ENCODE results near the gene KDM3B.
"Not testable (repeated sequence)": the region's sequence is repeated elsewhere in the genome, so short reads cannot be mapped to it uniquely, and the experiment has no call there.

KDM3B gene

DNA sequence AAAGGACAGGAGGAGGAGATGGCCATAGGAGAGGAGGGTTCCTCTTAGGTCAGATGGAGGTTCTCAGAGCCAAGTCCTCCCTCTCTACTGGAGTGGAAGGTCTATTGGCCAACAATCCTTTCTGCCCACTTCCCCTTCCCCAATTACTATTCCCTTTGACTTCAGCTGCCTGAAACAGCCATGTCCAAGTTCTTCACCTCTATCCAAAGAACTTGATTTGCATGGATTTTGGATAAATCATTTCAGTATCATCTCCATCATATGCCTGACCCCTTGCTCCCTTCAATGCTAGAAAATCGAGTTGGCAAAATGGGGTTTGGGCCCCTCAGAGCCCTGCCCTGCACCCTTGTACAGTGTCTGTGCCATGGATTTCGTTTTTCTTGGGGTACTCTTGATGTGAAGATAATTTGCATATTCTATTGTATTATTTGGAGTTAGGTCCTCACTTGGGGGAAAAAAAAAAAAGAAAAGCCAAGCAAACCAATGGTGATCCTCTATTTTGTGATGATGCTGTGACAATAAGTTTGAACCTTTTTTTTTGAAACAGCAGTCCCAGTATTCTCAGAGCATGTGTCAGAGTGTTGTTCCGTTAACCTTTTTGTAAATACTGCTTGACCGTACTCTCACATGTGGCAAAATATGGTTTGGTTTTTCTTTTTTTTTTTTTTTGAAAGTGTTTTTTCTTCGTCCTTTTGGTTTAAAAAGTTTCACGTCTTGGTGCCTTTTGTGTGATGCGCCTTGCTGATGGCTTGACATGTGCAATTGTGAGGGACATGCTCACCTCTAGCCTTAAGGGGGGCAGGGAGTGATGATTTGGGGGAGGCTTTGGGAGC lies 115.9 kb downstream of the KDM3B start:
- peak; percentile 47 for DNase-seq (ENCODE audit: low read depth)

DNA sequence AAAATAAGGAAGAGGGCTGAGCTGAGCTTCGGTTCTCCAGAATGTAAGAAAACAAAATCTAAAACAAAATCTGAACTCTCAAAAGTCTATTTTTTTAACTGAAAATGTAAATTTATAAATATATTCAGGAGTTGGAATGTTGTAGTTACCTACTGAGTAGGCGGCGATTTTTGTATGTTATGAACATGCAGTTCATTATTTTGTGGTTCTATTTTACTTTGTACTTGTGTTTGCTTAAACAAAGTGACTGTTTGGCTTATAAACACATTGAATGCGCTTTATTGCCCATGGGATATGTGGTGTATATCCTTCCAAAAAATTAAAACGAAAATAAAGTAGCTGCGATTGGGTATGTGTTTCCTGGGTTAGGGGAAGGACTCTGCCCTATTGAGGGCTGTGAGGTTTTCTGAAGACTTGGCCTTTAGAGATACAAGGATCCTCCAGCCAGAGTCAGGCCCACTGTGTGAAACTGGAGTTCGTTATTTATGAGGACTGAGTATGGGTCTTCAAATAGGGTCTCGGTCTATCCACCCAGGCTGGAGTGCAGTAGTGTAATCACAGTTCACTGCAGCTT lies 116.6 kb downstream of the KDM3B start:
- peak; percentile 71 for DNase-seq (ENCODE audit: low read depth)

DNA sequence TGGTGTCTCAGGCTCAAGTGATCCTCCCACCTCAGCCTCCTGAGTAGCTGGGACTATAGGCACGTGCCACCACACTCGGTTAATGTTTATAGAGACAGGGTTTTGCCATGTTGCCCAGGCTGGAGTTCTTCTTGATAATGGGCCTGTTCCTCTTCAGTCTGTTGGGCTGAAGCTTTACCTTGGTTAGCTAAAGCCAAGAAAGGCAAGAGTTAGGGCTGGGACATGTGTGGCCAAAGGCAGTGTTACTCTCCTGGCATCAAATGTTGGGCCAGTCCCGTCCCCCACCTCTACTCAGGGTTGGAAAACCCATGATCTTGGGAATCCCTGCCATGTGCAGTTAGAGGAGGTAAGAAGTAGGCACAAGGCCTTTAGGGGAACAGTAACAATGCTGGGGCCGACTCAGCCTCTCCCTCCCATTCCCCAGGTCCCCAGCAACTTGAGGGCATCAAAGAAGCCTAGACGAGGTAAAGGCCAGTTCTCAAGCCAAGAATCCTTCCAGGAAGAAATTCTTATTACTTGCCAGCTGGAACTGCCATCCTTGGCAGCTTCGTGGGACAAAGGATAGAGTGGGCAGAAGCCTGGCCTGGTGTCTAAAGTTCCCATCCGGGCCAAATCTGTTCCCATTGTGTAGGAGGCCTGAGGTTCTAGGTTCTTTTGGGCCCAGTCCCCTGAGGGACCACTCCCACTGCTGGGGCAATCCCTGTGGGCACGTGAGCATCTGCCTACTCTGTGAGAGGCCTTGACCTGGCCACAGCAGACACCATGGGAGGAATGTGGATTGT lies 117.2 kb downstream of the KDM3B start:
- peak; percentile 78 for DNase-seq (ENCODE audit: low read depth)

DNA sequence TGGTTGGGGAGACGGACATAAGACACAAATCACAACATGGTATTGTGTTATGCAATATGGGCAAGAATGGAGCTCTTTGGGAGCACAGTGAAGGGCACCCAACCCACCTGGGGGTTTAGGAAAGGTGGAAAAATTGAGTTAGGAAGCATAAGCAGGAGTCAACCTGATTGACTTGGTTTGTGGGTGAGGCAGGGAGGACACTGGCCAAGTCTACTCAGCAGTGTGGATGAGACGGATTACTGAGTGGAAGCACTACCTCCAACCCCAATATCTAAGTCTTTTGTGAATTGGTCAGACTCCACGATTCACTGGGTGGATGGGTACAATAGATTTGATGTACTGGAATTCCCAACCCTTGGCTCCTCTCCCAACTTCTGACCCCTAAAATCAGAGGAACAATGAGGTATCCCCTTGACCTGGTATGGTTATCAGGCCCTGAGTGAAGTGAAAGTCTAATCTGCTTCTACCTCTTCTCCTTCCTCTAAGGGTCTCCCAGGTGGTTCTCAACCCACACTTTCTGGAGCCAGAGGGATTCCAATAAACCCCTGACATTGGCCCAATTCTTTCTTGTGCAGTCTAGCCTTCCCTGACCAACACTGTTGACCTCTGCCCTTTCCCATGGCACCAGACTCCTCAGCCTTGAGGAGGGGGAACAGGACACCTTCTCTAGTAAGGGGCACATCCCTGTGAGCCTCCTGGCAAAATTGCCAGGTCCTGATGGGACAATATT lies 118.0 kb downstream of the KDM3B start:
- no peak for DNase-seq (ENCODE audit: low read depth)

DNA sequence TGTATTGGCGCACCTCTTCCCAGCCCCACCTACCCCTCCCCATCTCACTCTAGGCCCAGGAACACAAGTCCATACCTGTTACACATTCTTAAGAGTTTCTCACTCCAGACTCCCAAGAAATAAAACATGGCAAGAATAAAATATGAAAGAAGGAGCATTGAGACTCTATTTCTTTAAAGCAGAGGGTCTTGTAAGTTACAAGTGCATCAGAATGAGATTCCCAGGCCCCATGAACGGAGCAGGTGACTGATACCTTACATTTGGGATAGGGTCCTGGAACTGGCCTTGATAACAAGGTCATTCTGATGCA lies 118.5 kb downstream of the KDM3B start:
- DNase-seq (ENCODE audit: low read depth) = peak; percentile 30

DNA sequence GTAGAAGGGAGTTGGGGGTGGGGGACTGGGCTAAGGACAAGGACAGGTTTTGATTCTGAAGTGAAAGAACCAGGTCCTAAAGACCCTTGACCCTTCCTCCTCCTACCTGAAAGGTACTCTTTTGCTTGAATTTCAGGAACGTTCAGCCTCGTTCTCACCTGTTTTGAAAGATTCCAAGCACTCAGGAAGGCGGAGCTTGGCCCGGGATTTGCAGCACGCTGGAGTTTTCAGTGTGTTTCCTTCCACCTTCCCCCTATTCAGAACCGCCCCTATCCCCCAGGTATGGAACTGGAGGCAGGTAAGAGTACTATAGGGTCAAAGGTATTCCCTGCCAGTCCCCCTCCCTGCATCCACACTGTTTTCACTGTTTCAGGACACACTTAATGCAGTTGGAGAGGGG lies 119.9 kb downstream of the KDM3B start:
- no peak for DNase-seq (ENCODE audit: low read depth)

DNA sequence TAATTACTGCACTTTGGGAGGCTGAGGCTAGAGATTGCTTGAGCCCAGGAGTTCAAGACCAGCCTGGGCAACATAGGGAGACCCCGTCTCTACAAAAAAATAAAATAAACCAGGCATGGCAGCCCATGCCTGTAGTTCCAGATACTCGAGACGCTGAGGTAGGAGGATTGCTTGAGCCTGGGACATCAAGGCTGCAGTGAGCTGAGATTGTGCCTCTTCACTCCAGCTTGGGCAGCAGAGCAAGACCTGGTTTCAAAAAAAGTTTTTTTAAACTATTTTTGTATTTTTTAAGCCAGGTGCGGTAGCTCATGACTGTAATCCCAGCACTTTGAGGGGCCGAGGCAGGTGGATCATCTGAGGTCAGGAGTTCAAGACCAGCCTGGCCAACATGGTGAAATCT lies 120.7 kb downstream of the KDM3B start:
- not testable (repeated sequence) for DNase-seq (ENCODE audit: low read depth)

DNA sequence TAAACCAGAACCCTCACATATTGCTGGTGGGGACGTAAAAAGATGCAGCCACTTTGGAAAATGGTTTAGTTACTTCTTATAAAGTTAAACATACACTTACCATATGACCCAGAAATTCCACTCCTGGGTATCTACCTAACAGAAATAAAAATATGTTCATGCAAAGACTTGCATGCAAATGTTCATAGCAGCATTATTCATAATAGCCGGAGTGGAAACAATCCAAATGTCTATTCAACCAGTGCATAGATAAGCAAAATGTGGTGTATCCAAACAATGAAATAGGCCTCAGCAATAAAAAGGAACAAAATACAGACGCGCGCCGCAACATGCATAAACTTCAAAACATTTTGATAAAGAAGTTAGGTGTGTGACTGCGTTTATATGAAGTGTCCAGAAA lies 124.4 kb downstream of the KDM3B start:
- DNase-seq (ENCODE audit: low read depth) = no peak

DNA sequence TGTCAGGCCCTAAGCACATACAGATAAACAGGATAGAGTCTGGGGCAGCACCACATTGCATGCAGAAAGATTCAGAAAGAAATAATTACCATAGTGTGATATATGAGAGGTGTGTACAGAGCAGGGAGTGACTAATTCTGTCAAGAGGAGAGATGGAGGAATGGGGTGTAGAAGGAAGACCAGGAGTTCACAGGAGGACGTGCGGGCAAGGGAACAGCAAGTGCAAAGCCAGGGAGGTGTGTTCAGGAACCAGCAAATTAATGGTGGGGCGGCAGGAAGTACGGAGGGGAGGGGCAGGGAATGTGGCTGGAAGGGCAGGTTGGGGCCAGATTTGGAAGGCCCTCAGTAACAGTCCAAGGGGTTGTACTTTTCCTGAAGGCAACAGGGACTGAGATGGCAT lies 130.2 kb downstream of the KDM3B start:
- no peak for DNase-seq (ENCODE audit: low read depth)
